LHCN-M2 (cell line): ENCODE measurements around the gene ATMIN. TPM values are rescaled to one million over a fixed set of nuclear protein-coding genes. Genes with fewer than 3 reads are reported as not detected.
A peak's percentile ranks its signal among the peaks of the same experiment; 100 is the strongest.

Source experiments
- DNase-seq: peaks from one replicate; pipeline ENCODE4 v3.0.0-alpha.2; 2012; ENCODE audit warnings: low read depth
- total RNA-seq: library from RNA; depleted of rRNA; stranded (reverse); fragments of >200 nt; gene quantifications from 2 replicates; pipeline ENCODE4 v1.2.3, GENCODE V29; 2014; rRNA removed

The ATMIN gene
- total RNA-seq, 1 experiment from 2014 or later = 41.5 TPM

DNA sequence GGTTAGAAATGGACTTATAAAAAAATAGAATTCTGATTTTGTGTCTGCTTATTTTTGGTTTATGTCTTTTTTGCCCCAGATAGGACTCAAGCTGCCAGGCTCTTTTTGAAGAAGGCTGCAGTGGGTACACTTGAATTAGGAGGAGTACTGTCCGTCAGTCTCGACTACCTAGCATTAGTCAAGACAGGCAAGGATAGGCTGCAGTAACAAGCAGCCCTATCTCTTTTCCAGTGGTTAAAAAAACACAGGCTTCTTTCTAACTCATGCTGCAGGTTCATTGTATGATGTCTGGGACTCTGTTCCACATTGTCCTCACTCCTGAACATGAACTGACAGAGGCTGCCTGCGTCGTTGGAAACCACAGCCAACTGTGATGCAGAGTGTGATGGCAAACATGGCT is 33.4 kb downstream of the ATMIN start:
- no peak for DNase-seq

DNA sequence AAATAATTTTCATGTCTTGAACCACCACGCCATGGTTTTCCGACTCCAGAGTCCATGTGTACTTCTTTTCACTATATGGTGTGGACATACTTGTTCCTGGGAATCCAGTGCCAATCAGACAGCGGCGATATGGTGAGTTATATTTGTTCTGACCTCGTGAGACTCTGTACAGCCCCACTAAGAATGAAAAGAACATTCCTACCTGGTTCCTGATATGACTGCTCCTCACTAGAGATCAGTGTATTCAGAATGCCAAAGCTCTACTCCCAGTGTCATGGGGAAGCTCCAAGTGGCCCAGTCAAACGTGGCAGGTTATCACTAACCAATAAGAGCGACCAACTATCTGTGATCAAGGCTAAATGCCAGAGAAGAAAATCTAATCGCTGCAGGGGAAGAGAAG is 35.3 kb downstream of the ATMIN start:
- no peak for DNase-seq

DNA sequence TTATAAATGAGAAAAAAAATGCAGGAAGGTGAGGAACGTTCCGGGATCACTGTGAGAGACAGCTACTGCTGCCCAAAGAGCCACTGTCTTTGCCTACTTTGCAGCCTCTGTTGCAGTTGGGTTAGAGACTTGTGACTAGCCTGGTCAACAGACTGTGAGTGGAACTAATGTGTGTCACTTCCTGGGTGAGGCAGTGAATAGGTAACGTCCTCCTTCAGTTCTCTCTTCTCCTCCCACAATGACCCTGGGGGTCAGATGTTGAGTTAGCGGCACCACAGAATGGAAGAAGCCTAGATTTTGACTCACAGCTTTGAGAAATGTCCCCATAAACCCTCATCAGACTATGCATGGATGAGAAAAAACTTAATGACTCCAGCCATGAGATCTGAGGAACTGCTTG is 36.2 kb downstream of the ATMIN start:
- peak; percentile 26 for DNase-seq

DNA sequence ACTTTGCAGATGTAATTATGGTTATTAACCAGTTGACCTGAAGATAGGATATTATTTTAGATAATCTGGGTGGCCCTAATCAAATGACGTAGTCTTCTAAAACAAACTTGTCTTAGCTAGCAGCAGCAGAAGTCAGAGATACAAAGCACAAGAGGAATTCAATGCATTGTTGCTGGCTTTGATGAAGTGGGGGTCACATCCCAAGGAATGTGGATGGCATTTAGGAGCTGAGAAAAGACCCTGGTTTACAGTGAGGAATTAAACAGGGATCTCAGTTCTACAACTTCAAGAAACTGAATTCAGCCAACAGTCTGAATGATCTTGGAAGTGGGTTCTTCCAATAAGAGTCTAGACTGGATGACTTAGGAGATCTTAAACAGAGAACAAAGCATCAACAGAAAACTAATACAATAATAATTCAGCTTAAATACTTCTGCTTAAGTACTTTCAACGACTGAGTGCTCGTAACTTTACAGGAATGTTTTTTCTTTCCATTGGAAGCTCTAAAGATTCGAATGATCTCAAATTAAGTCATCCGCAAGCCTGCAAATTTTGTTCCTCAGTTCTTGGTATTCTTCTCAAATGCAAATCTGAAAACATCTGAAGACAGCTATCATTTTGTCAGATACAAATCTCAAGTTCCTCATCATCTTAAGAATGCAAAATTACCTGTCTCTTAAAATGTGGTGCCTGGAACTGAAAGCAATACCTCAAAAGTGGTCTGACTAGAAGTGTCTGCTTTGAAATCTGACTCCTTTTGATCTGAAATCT is 38.1 kb downstream of the ATMIN start:
- DNase-seq = no peak

DNA sequence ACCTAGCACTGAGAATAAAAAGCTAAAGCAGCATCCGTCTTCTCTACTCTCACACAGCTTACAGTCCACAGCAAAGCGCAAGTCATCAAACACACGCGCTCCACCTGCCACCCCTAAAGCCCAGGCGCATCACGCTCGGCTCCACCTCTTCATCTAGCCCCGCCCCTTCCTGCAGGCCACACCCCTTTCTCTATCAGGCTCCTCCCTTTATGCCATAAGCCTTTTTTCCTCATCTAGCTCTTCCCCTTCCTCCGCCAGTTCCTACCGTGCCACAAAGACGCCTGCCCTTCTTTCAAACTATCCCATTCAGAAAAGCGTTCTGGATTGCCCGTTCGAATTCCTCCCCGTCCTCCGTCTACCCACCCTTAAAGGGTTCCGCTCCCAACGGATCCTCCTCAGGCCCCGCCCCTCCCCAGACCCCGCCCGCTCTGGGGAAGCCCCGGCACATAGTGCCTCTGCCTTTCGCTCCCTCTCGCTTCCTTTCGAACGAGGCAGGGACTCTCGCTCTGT is 41.0 kb downstream of the ATMIN start:
- peak; percentile 80 for DNase-seq

DNA sequence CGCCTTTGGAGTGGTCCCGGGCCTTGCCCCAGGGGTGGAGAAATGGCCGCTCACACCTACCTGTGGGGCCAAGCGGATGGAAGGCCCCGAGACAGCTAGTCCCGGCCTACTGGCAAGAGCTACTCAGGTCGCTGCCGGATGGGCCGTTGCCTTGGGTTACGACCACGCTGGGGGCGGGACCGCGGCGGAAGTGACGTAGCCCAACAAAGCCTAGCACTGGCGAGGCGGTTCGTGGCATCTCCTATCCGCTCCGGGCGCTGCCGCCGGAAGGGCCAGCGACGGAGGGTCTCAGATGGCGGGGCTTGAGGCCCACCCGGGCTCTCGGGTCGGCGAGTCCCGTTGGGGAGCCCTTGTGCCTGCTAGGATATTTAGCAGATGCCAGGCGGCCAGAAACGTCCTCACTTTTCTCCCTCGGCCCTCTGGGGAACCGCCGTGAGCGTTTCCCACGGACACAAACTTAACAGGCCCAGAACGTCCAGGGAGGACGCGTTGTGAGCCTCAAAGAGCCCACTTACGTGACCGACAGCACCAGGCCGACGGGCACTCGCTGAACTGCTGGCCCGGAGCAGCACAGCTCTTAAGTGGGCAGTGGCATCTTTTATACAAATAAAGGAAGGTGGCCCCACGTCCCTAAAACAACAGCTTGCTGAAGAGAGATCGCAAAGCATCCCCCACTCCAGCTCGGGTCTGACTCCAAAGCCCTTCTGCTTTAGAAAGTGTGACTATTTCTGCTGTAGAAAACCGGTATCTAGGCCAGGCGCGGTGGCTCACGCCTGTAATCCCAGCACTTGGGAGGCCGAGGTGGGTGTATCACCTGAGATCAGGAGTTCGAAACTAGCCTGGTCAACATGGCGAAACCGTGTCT is 41.7 kb downstream of the ATMIN start, which contains the start of gene C16orf46:
TSS of gene C16orf46 (minus strand) at position 163 of the 865 bp plus-strand sequence. CDS start 13,283 bp downstream, outside the sequence.
- DNase-seq = peak; percentile 92

DNA sequence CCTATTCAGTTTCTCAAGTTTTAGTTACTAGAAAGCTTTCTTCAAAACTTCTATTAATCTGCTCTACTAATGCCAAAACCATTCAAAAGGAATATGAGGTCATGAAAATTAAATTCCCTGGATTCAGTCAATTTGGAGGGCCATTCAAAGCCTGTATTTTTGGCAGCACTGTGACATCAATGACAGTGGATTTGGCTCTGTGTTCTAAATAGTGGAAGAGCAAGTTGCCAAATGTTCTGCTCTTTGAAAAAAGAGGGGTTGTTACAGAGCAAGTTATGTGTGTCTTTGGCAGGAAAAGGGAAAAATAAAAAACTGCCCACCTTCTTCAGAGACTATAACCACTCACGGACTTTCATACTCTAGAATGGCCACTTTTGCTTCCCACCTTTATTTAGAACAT is 44.6 kb downstream of the ATMIN start:
- no peak for DNase-seq

DNA sequence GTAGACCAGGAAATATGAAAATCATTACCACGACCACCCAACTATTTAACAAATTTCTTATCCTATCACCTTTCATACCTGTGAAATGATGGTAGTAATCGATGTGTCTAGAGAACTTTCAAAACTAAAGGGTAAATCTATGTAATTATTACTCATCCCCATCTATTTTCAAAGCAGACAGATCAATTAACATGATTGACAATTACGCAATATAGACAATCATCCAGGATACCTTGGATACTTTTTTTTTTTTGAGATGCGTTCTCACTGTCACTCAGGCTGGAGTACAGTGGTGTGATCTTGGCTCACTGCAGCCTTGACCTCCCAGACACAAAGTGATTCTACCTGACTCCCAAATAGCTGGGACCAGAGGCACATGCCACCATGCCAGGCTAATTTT is 45.4 kb downstream of the ATMIN start:
- DNase-seq = no peak

DNA sequence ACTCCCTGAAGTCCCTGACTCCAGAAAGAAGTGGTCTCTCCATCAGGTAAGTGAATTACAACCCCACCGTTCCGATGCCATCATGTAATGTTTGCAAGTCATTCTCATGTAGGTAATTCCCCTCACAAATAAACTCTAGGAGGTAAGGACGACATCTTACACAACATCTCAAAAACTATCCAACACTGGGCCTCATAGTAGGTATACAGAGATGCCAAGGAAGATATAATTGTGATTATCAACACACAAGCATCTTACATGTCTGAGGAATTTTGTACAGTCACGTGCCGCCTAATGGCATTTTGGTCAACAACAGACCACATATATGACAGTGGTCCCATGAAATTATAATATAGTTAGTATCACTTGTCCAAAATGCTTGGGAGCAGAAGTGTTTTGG is 53.2 kb downstream of the ATMIN start:
- no peak for DNase-seq

DNA sequence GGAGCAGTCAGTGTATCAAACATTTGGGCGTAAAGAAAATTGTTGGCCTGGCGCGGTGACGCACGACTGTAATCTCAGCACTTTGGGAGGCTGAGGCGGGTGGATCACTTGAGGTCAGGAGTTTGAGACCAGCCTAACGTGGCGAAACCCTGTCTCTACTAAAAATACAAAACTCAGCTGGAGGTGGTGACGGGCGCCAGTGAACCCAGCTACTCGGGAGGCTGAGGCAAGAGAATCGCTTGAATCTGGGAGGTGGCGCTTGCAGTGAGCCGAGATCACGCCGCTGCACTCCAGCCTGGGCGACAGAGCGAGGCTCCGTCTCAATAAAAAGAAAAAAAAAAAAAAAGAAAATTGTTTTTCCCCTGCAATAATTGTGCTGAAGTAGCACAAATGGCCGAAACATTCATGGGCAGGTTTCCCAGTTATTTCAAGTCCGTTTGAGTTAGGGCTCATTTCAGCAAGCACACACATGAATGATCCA is 59.2 kb downstream of the ATMIN start:
- DNase-seq = peak; percentile 1

DNA sequence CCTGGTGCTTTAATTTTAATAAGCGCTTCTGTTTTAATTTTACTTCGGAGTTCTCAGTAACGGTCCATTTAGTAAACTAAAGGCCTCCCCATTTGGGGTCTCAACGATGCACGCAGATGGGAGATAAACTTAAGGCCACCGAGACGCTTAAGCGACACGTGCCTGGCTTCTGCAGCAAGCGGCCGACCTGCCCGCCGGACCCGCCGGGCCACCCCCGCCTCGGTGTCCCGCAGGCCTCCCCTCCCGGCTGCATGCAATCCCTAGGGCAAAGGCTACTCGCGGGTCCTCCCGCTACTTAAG is 60.0 kb downstream of the ATMIN start:
- no peak for DNase-seq

DNA sequence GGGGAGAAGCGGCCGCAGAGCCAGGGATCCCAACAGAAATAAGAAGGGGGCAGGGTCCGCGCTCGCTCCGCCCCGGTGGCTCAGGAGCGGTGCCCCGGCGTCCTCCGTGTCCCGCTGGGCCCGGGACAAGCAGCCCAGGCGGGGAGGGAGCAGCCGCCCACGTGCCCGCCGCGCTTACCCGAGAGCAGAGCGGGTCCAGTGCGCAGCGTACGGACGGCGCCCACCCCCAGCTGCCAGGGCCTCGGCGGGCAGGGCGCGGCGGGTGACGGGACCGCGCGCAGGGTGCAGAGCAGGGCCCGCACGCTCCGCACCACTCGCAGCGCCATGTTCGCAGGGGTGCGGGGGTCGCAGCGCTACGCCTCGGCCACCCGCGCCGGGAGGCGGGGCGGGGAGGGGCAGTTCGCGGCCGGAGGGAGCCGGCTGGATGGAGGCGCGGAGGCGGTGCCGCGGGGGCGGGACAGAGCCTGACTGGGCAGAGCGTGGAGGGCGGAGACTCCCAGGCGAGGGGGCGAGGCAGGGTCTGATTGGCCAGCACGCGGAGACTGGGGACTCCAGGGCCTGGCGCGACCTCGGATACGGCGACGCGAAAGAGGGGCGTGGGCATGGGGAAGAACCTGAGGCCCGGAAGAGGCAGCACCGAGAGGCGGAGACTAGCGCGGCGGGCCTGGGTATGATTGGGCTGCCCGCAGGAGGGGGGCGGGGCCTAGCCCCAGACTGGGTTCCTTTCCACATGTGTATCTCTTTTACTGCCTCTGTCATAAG is 60.5 kb downstream of the ATMIN start, which contains the start of gene GCSH:
TSS of gene GCSH (minus strand) at position 443 of the 762 bp plus-strand sequence. CDS start at position 326, 117 bp downstream.
- peak; percentile 97 for DNase-seq

DNA sequence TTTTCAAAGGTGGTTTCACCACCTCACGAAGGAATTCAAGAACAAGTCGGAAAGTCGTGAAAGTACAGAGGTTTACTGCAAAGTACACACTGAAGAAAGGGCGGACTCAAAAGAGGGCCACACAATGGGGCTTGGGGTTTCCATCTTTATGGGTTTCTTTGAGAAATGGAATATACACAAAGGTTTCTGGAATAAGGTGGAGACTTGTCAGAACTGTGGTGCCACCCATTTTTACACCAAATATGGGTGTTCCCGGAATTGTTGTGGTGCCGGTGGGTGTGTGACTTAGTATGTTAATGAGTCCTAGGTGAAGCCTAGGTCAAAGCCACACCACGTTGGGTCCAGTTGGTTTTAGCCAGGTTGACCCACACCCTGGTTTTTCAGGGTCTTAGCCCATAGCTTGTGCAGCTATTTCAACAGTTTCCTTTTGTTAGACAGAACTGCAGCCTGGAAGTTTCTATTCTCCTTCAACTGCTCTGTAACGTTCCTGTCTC is 61.1 kb downstream of the ATMIN start:
- no peak for DNase-seq

Other genes starting within 250 kb of the ATMIN start
- 0.26 and 0.34 TPM in 2 replicates for gene CDYL2, start 231.2 kb upstream of the ATMIN start, total RNA-seq
- gene CMC2, start 29.0 kb upstream of the ATMIN start, total RNA-seq = 73.2 and 80.8 TPM in 2 replicates
- 64.8 and 73.5 TPM in 2 replicates for gene CENPN, start 28.6 kb upstream of the ATMIN start, total RNA-seq
- gene C16orf46, start 41.4 kb downstream of the ATMIN start, total RNA-seq = 0.58 and 0.63 TPM in 2 replicates
- gene GCSH, start 60.6 kb downstream of the ATMIN start, total RNA-seq = 32.3 and 35.0 TPM in 2 replicates
- gene BCO1, start 202.8 kb downstream of the ATMIN start, total RNA-seq = not detected in 2 replicates